ENCODE data around the gene CABP1. TPM values are rescaled to one million over a fixed set of nuclear protein-coding genes. Genes with fewer than 3 reads are reported as not detected.
A peak's percentile ranks its signal among the peaks of the same experiment; 100 is the strongest.

Gene CABP1
- total RNA-seq, 3 donors from 2014 or later: 0.18 to 0.26 TPM; not detected in 1

DNA sequence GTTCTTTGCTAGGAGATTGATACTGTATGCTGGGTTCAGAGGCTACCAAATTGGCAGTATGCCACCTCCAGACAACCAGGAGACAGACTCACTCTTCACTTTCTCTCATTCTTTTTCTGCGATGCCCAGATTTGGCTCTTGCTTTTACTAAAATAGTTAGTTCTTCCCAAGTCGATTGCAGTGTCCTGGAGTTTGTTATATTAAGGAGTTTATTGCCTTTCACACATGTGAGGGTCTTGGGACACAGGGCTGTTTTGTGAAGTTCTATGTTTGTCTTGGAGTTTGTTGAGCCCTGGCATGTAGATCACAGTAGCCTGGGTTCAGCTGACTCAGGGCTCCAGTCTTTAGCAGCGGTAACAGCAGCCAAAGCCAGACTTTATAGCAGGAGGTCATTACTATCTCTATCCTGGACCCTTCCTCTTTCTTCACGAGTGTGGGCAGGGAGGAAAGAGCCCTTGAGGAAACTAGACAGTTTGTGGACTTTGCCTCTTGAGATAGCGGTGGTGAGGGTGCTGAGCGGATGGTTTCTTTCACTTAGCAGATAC, 48.2 kb downstream of the CABP1 start:
- Mint-ChIP-seq H3K4me3 (peak overlapping the region; percentile 92), H3K9me3 (no peaks in the 10 kb centered on the region), H3K27me3 (ENCODE audit: low read depth) (no peaks in the 10 kb centered on the region), H3K4me1 (ENCODE audit: low read depth) (peaks cover 57% of the 10 kb centered on the region), H3K36me3 (ENCODE audit: insufficient read depth) (peaks cover 11% of the 10 kb centered on the region)
- DNase-seq (no peak), ATAC-seq (no peak)

DNA sequence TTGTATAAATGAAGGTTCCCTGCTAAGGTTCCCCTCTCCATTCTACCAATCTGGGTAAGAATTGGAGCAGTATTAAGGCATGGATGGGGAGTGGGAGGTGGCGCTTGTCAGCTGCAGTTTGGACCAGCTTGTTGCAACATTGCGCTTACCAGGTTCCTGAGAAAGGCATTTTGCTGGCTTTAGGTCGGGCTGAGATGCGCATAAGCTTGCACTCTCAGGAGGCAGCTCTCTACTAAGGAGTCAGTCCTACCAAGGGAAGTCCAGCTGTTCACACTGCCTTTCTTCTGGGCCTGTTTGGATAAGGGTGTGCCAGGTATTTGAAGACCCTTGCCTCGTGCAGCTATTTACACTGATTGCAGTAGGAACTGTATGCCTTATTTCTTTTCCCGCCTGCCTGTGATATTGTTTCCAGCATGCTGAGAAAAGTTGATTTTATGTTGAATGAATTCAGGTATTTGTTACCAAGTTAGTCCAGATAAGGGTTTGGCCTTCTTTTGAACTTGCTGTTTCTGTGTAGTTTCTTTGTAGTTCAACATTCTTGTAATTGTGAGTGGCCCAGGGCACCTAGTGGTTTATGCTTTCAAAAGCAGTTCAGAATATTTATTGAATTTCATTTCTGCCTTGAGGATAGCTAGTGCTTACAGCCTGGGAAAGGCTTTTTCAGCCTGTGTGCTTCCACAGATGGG, 49.1 kb downstream of the CABP1 start:
- peaks cover 16% of the 10 kb centered on the region for H3K36me3 Mint-ChIP-seq (ENCODE audit: insufficient read depth)
- H3K27me3 Mint-ChIP-seq (ENCODE audit: low read depth): no peaks in the 10 kb centered on the region

DNA sequence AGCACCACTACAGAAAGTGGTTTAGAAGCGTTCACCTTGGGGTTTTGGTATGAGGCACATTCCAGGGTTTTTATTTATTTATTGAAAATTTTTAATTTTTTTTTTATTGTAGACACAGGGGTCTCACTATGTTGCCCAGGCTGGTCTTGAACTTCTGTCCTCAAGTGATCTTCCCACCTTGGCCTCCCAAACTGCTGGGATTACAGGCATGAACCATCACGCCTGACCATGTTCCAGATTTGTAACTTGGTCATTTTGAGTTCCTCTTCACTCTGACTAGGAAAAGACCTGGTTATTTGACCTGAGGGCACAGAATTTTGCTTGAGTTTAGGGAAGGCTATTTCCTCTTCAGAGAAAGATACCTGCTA, 49.6 kb downstream of the CABP1 start:
- no peaks in the 10 kb centered on the region for H3K27me3 Mint-ChIP-seq (ENCODE audit: low read depth)
- H3K4me1 Mint-ChIP-seq (ENCODE audit: low read depth): peaks cover 53% of the 10 kb centered on the region
- DNase-seq (no peak), ATAC-seq (no peak)
- H3K9me3 Mint-ChIP-seq: no peaks in the 10 kb centered on the region
- peaks cover 18% of the 10 kb centered on the region for H3K36me3 Mint-ChIP-seq (ENCODE audit: insufficient read depth)
- H3K4me3 Mint-ChIP-seq: no peak overlapping the region

More for the DNA sequence above, 49.1 kb downstream of the CABP1 start:
- no peaks in the 10 kb centered on the region for H3K9me3 Mint-ChIP-seq
- ATAC-seq: no peak
- no peak for DNase-seq
- peak overlapping the region; percentile 92 for H3K4me3 Mint-ChIP-seq
- H3K4me1 Mint-ChIP-seq (ENCODE audit: low read depth): peaks cover 55% of the 10 kb centered on the region

DNA sequence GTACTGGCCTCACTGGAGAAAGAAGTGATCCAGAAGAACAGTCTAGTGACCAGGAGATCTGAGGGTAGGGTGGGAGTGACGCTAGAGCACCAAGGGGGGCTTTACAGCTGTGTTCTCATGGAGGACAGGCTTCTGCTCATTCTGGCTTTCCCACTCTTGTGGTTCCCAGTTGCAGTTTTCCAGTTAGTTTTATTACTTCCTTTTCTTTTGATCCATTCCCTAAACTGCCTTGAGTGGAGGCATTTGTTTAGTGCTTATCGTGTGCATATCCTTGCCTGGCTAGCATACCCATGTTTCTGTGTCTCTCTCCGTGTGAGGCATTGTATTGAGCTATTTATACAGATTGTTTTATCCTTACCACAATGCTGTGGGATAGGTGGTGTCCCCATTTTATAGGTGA, 50.6 kb downstream of the CABP1 start:
- Mint-ChIP-seq H3K9me3 (no peaks in the 10 kb centered on the region), H3K4me3 (no peak overlapping the region), H3K27me3 (ENCODE audit: low read depth) (no peaks in the 10 kb centered on the region), H3K4me1 (ENCODE audit: low read depth) (peaks cover 51% of the 10 kb centered on the region), H3K36me3 (ENCODE audit: insufficient read depth) (peaks cover 26% of the 10 kb centered on the region)
- DNase-seq: no peak
- no peak for ATAC-seq

DNA sequence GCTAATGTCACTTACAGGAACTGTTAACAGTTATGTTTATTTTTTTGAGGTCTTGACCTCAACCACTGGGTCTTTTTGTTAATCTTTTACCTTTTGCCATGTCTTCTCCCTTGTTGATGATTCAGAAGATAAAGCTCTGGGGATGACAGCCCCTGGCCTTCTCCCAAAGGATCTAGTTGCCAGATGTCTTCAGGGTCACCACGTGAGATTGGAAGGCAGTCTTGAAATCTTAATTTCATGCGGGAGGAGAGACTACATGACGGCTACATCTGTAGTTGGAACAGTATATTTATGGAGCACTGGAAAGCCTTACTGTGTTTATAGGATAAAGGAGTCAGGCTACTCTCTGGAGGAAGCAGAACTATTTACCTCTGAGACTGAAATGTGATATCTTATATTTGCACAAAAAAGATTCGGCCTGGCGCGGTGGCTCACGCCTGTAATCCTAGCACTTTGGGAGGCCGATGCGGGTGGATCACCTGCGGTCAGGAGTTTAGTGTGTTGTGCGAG, 52.2 kb downstream of the CABP1 start:
- DNase-seq (no peak), ATAC-seq (no peak)
- no peaks in the 10 kb centered on the region for H3K27me3 Mint-ChIP-seq (ENCODE audit: low read depth)
- peaks cover 42% of the 10 kb centered on the region for H3K36me3 Mint-ChIP-seq (ENCODE audit: insufficient read depth)
- H3K4me3 Mint-ChIP-seq: no peak overlapping the region
- no peaks in the 10 kb centered on the region for H3K9me3 Mint-ChIP-seq
- H3K4me1 Mint-ChIP-seq (ENCODE audit: low read depth): peaks cover 51% of the 10 kb centered on the region

DNA sequence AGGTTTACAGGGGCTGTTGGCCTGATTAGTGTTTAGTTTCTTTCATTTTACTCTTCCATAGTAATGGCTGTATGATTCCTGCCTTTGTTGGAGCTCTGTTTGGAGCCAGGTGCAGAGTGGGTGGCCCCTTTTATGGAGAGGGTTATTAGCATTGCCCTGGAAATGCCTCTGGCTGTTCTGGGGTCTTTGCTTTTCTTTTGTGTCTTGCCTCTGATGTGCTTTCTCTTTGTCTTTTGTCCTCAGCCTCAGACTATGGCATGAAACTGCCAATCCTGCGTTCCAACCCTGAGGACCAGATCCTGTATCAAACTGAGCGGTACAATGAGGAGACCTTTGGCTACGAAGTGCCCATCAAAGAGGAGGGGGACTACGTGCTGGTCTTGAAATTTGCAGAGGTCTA, 53.4 kb downstream of the CABP1 start:
- Mint-ChIP-seq H3K4me1 (ENCODE audit: low read depth) (peaks cover 39% of the 10 kb centered on the region), H3K36me3 (ENCODE audit: insufficient read depth) (peaks cover 48% of the 10 kb centered on the region), H3K4me3 (no peak overlapping the region), H3K9me3 (no peaks in the 10 kb centered on the region), H3K27me3 (ENCODE audit: low read depth) (no peaks in the 10 kb centered on the region)
- ATAC-seq: no peak
- no peak for DNase-seq

DNA sequence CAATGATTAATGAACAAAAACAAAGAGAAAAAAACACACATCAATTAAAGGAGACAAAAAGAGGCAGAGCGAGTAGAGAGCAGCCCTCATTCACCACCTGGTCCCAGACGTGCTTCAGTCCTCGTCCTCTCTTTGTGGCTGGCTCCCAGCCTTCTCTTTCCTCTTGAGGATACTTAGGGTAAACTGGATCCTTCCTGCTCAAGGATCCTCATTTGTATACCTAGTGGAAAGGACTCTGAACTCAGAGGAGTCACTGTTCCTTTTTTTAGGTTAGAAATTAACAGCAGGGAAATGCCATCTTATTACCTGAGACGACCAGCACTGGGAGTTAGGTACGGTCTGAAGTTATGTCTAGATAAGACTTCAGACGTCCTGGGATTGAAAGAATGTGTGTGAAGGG, 56.2 kb downstream of the CABP1 start:
- Mint-ChIP-seq H3K9me3 (no peaks in the 10 kb centered on the region), H3K4me1 (ENCODE audit: low read depth) (peaks cover 15% of the 10 kb centered on the region), H3K27me3 (ENCODE audit: low read depth) (no peaks in the 10 kb centered on the region), H3K36me3 (ENCODE audit: insufficient read depth) (peaks cover 67% of the 10 kb centered on the region), H3K4me3 (no peak overlapping the region)
- DNase-seq (no peak), ATAC-seq (no peak)

DNA sequence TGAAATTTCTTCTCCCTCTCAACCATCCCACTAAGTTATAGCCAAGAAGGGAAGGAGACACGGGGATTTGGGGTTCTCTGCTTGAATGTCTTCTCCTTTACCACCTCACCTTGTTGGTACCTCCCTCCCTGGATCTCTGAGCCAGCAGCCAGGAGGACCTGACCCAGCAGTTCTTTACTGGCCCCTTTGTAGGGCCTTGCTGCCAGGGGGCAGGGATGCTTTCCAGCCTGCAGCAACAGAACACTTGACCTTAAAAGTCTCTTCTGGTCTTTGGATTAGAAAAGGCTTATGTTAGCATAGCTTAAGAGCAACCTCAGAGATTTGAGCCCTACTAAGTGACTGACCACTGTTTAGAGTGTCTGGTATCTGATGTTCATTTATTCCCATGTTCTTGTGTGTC, 56.9 kb downstream of the CABP1 start:
- Mint-ChIP-seq H3K4me1 (ENCODE audit: low read depth) (peaks cover 11% of the 10 kb centered on the region), H3K36me3 (ENCODE audit: insufficient read depth) (peaks cover 67% of the 10 kb centered on the region), H3K27me3 (ENCODE audit: low read depth) (no peaks in the 10 kb centered on the region), H3K4me3 (no peak overlapping the region), H3K9me3 (no peaks in the 10 kb centered on the region)
- ATAC-seq (no peak), DNase-seq (no peak)

DNA sequence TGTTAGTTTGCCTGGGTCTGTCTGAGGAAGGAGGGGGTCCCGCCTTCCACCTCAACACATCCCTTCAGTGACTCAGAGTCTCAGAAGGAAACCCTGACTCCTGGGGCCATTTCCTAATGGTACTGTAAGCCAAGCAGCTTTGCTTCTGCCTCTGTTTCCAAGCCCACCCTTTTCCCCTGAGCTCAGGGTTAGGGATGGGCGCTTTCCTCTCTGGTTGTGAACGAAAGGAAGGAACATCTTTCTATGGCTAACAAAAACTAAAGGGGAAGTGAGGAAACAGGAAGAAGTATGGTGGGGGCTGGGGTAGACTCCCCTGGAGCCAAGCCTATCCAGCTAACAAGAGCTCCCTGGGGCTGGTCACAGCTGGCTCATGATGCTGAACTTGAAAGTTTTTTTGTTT, 58.2 kb downstream of the CABP1 start:
- DNase-seq (no peak), ATAC-seq (no peak)
- Mint-ChIP-seq H3K27me3 (ENCODE audit: low read depth) (no peaks in the 10 kb centered on the region), H3K4me3 (no peak overlapping the region), H3K4me1 (ENCODE audit: low read depth) (no peaks in the 10 kb centered on the region), H3K9me3 (no peaks in the 10 kb centered on the region), H3K36me3 (ENCODE audit: insufficient read depth) (peaks cover 60% of the 10 kb centered on the region)

DNA sequence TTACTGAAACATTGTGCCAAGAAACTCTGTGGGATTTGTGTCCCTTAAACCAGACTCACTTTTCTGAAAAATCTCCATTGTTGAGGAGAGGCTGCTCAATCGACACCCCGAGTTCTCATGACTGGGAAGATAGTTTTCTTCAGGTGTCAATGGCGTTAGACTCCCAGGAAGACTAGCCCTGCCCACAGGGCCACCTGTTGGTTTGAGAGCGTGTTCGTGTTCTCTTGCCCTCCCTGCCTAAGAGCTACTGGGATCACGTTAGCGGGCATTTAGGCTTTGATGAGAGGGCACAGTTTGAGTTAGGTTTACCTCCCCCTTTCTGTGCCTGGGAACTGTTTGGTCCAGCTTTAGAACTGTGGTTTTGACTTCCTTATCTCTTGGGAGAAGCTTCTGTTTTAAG, 59.1 kb downstream of the CABP1 start:
- H3K36me3 Mint-ChIP-seq (ENCODE audit: insufficient read depth): peaks cover 55% of the 10 kb centered on the region
- no peak overlapping the region for H3K4me3 Mint-ChIP-seq
- ATAC-seq (no peak), DNase-seq (no peak)
- H3K4me1 Mint-ChIP-seq (ENCODE audit: low read depth): no peaks in the 10 kb centered on the region
- no peaks in the 10 kb centered on the region for H3K27me3 Mint-ChIP-seq (ENCODE audit: low read depth)
- no peaks in the 10 kb centered on the region for H3K9me3 Mint-ChIP-seq

DNA sequence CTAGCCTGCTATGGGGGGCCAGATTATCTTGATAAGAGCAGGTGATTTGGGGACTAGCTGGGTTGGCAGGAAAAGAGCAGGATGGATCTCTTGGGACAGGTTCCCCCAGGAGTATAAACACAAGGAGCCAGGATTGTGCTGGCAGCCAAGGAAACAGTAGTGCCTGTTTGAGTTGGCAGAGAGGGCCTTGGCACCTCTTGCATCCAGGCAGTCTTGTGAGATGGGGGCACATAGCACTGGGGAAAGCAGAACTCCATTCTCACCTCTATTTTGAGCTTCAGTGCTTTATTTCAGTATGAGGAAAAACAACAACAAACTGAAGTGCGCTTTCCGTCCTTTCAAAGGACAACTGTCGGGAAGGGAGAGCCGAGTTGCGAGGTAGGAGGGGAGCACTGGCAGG, 60.5 kb downstream of the CABP1 start:
- ATAC-seq (no peak), DNase-seq (no peak)
- Mint-ChIP-seq H3K4me1 (ENCODE audit: low read depth) (no peaks in the 10 kb centered on the region), H3K36me3 (ENCODE audit: insufficient read depth) (peaks cover 46% of the 10 kb centered on the region), H3K4me3 (no peak overlapping the region), H3K9me3 (no peaks in the 10 kb centered on the region), H3K27me3 (ENCODE audit: low read depth) (no peaks in the 10 kb centered on the region)

DNA sequence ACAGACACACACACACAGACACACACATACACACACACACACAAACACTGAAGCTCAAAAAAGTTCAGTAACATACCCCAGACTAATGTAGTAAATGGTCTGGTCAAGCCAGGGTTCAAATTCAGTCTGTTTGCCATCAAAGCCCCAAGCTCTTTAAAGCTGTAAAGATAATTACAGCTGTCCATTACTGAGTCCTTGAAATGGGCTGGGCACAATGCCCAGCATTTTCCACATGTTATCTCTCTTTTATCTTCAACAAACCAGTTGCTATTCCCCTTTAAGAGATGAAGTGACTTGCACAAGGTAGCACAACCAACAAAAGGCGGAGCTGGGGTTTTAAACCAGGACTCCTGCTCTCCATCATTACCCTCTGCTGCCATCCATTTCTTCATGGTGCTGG, 62.2 kb downstream of the CABP1 start:
- no peaks in the 10 kb centered on the region for H3K9me3 Mint-ChIP-seq
- no peaks in the 10 kb centered on the region for H3K4me1 Mint-ChIP-seq (ENCODE audit: low read depth)
- H3K36me3 Mint-ChIP-seq (ENCODE audit: insufficient read depth): peaks cover 29% of the 10 kb centered on the region
- no peak for ATAC-seq
- no peaks in the 10 kb centered on the region for H3K27me3 Mint-ChIP-seq (ENCODE audit: low read depth)
- DNase-seq: no peak
- H3K4me3 Mint-ChIP-seq: no peak overlapping the region

DNA sequence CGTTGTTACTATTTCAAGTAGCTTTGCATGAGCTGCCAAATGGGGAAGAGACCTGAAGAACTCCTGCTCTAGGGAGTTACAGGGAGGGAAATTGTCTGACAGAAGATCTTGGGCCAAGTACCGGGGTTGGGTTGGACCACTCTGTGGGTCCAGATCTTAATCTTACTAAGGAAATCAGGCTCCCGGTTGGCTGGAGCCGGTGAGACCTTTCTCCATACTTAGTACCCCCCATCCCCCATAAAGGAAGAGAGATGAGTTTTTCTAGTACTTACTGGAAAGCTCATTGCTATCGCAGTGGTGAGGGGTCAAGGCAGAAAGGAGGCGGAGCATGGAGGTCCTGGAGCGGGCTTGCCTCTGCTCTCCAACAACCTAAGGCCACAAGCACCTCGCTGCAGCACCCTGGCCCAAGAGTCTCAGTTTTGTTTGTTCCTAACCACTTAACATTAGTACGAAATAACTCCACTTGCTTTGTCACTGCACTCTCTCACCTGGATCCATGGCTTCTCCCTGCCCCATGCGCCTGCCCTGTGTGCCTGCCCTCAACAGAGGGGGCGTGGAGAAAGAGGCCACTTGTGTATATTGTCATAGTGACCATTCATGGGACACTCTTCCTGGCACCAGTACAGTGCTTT, 63.0 kb downstream of the CABP1 start:
- Mint-ChIP-seq H3K4me3 (no peak overlapping the region), H3K27me3 (ENCODE audit: low read depth) (no peaks in the 10 kb centered on the region), H3K36me3 (ENCODE audit: insufficient read depth) (peaks cover 25% of the 10 kb centered on the region), H3K4me1 (ENCODE audit: low read depth) (no peaks in the 10 kb centered on the region), H3K9me3 (no peaks in the 10 kb centered on the region)
- no peak for ATAC-seq
- no peak for DNase-seq

DNA sequence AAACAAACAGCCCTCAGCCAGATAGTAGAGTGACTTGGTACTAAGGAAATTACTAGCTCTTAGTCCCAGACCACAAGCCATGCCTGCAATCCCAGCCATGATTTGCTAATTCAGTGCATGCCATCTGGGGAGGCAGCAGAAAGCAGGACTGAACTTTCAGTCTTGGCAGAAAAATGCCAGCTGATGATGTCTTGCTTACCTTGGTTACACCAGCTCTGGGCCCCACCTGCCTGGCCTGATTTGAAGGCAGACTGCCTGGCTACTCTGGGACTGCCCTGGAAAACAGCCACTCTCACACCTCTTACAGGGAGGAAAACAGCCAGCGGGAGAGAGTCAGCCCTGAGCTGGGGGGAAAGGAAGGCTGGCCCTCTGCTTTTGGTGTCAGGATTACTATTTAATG, 65.2 kb downstream of the CABP1 start:
- DNase-seq (no peak), ATAC-seq (no peak)
- H3K9me3 Mint-ChIP-seq: no peaks in the 10 kb centered on the region
- H3K27me3 Mint-ChIP-seq (ENCODE audit: low read depth): no peaks in the 10 kb centered on the region
- no peak overlapping the region for H3K4me3 Mint-ChIP-seq
- peaks cover 7% of the 10 kb centered on the region for H3K4me1 Mint-ChIP-seq (ENCODE audit: low read depth)
- H3K36me3 Mint-ChIP-seq (ENCODE audit: insufficient read depth): peaks cover 6% of the 10 kb centered on the region

DNA sequence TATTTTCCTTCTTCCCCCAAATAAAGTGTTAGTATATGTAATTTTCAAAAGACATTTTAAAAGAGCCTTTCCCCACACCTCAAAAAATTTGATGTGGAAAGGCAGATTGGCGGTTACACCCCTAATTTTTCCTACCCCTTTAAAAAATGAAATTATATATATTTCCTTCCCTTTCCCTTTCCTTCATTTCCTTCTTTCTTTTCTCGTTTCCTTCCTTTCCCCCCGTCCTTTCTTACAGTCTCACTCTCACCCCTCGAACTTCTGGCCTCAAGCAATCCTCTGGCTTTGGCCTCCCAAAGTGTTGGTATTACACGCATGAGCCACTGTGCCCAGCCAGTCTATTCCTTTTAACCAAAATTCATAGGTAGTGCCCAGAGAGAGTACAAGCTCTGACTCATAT, 65.6 kb downstream of the CABP1 start:
- peaks cover 2% of the 10 kb centered on the region for H3K36me3 Mint-ChIP-seq (ENCODE audit: insufficient read depth)
- ATAC-seq (no peak), DNase-seq (no peak)
- no peak overlapping the region for H3K4me3 Mint-ChIP-seq
- no peaks in the 10 kb centered on the region for H3K27me3 Mint-ChIP-seq (ENCODE audit: low read depth)
- H3K9me3 Mint-ChIP-seq: no peaks in the 10 kb centered on the region
- H3K4me1 Mint-ChIP-seq (ENCODE audit: low read depth): peaks cover 7% of the 10 kb centered on the region
